ENCODE results near the gene SEC14L5. TPM values are rescaled to one million over a fixed set of nuclear protein-coding genes. Genes with fewer than 3 reads are reported as not detected.

SEC14L5 gene
- total RNA-seq, 5 donors from 2014 or later (not counting 1 experiment from before 2014, with no cell fraction given): 0.05 TPM; not detected in 4

- no peak overlapping the region for H3K27ac ChIP-seq (ENCODE audit: low read length)
- H3K27me3 ChIP-seq (replicated peaks in 1 of 2; ENCODE audit: control insufficient read depth in 2 of 2, extremely low read depth in 1 of 2, insufficient read depth in 2 of 2, low read length in 1 of 2): peaks cover 0 to 32% of the 10 kb centered on the region in 2 experiments
- no peaks in the 10 kb centered on the region for H3K9me3 ChIP-seq
- POLR2A ChIA-PET: no interaction called here
- H3K4me3 ChIP-seq (ENCODE audit: control insufficient read depth in 1 of 2, extremely low read depth in 1 of 2, low read length in 1 of 2): no peak overlapping the region
- Mint-ChIP-seq H3K9me3 (peaks cover 5 to 12% (median 12%) of the 10 kb centered on the region in 3 donors), H3K36me3 (peaks cover 7% of the 10 kb centered on the region), H3K27ac (no peak overlapping the region), H3K4me3 (no peak overlapping the region), H3K27me3 (peaks cover 0 to 5% of the 10 kb centered on the region in 2 donors), H3K4me1 (no peaks in the 10 kb centered on the region)
- CTCF ChIA-PET: no interaction called here
- no peaks in the 10 kb centered on the region for H3K4me1 ChIP-seq (ENCODE audit: control insufficient read depth in 1 of 2, extremely low read depth in 1 of 2, insufficient read depth in 2 of 2, low read length in 2 of 2)
- ATAC-seq (replicated peaks in 1 of 4) (no peak), DNase-seq (no peak)
- H3K36me3 ChIP-seq (ENCODE audit: control insufficient read depth in 2 of 2, extremely low read depth in 1 of 2, insufficient read depth in 1 of 2, low read length in 1 of 2): no peaks in the 10 kb centered on the region
- WGBS (ENCODE audit: insufficient coverage): 66% methylated on average over 5 of the region's 18 CpGs
These were observed 35.3 kb upstream of the SEC14L5 start for GRCh38 chr16:4922721-4923342.

- peaks cover 0 to 5% of the 10 kb centered on the region in 2 donors for H3K27me3 Mint-ChIP-seq
- Histone ChIP-seq H3K4me1 (ENCODE audit: control insufficient read depth in 1 of 2, extremely low read depth in 1 of 2, insufficient read depth in 2 of 2, low read length in 2 of 2) (no peaks in the 10 kb centered on the region), H3K36me3 (ENCODE audit: control insufficient read depth in 2 of 2, extremely low read depth in 1 of 2, insufficient read depth in 1 of 2, low read length in 1 of 2) (no peaks in the 10 kb centered on the region), H3K27ac (ENCODE audit: low read length) (no peak overlapping the region), H3K27me3 (replicated peaks in 1 of 2; ENCODE audit: control insufficient read depth in 2 of 2, extremely low read depth in 1 of 2, insufficient read depth in 2 of 2, low read length in 1 of 2) (peaks cover 0 to 28% of the 10 kb centered on the region in 2 experiments), H3K9me3 (no peaks in the 10 kb centered on the region), H3K4me3 (ENCODE audit: control insufficient read depth in 1 of 2, extremely low read depth in 1 of 2, low read length in 1 of 2) (no peak overlapping the region)
- POLR2A ChIA-PET: no interaction called here
- no peak overlapping the region for H3K4me3 Mint-ChIP-seq
- ATAC-seq (replicated peaks in 1 of 4) (no peak), DNase-seq (no peak)
- 86% methylated on average over 4 of the region's 6 CpGs for WGBS (ENCODE audit: insufficient coverage)
- H3K4me1 Mint-ChIP-seq: no peaks in the 10 kb centered on the region
- CTCF ChIA-PET: no interaction called here
- H3K27ac Mint-ChIP-seq: no peak overlapping the region
- H3K36me3 Mint-ChIP-seq: peaks cover 7% of the 10 kb centered on the region
- H3K9me3 Mint-ChIP-seq: peaks cover 5 to 12% (median 12%) of the 10 kb centered on the region in 3 donors
These were observed 34.3 kb upstream of the SEC14L5 start for GRCh38 chr16:4923853-4924252.

- H3K27ac Mint-ChIP-seq: no peak overlapping the region
- H3K9me3 ChIP-seq: no peaks in the 10 kb centered on the region
- H3K27ac ChIP-seq (ENCODE audit: low read length): no peak overlapping the region
- DNase-seq (no peak), ATAC-seq (replicated peaks in 1 of 4) (no peak)
- ChIA-PET CTCF (no interaction called here), POLR2A (no interaction called here)
- H3K27me3 Mint-ChIP-seq: peaks cover 0 to 5% of the 10 kb centered on the region in 2 donors
- no peak overlapping the region for H3K4me3 Mint-ChIP-seq
- H3K4me1 Mint-ChIP-seq: no peaks in the 10 kb centered on the region
- no peak overlapping the region for H3K4me3 ChIP-seq (ENCODE audit: control insufficient read depth in 1 of 2, extremely low read depth in 1 of 2, low read length in 1 of 2)
- peaks cover 5 to 12% (median 12%) of the 10 kb centered on the region in 3 donors for H3K9me3 Mint-ChIP-seq
- no peaks in the 10 kb centered on the region for H3K4me1 ChIP-seq (ENCODE audit: control insufficient read depth in 1 of 2, extremely low read depth in 1 of 2, insufficient read depth in 2 of 2, low read length in 2 of 2)
- WGBS (ENCODE audit: insufficient coverage): 62% methylated on average over 11 of the region's 12 CpGs
- peaks cover 0 to 25% of the 10 kb centered on the region in 2 experiments for H3K27me3 ChIP-seq (replicated peaks in 1 of 2; ENCODE audit: control insufficient read depth in 2 of 2, extremely low read depth in 1 of 2, insufficient read depth in 2 of 2, low read length in 1 of 2)
- no peaks in the 10 kb centered on the region for H3K36me3 ChIP-seq (ENCODE audit: control insufficient read depth in 2 of 2, extremely low read depth in 1 of 2, insufficient read depth in 1 of 2, low read length in 1 of 2)
- peaks cover 7% of the 10 kb centered on the region for H3K36me3 Mint-ChIP-seq
These were observed 33.4 kb upstream of the SEC14L5 start for GRCh38 chr16:4924593-4925292.

- Histone ChIP-seq H3K4me3 (ENCODE audit: control insufficient read depth in 1 of 2, extremely low read depth in 1 of 2, low read length in 1 of 2) (no peak overlapping the region), H3K27ac (ENCODE audit: low read length) (no peak overlapping the region), H3K4me1 (ENCODE audit: control insufficient read depth in 1 of 2, extremely low read depth in 1 of 2, insufficient read depth in 2 of 2, low read length in 2 of 2) (no peaks in the 10 kb centered on the region), H3K9me3 (no peaks in the 10 kb centered on the region), H3K36me3 (ENCODE audit: control insufficient read depth in 2 of 2, extremely low read depth in 1 of 2, insufficient read depth in 1 of 2, low read length in 1 of 2) (no peaks in the 10 kb centered on the region), H3K27me3 (replicated peaks in 1 of 2; ENCODE audit: control insufficient read depth in 2 of 2, extremely low read depth in 1 of 2, insufficient read depth in 2 of 2, low read length in 1 of 2) (peaks cover 0 to 25% of the 10 kb centered on the region in 2 experiments)
- ATAC-seq (replicated peaks in 1 of 4) (no peak), DNase-seq (no peak)
- H3K36me3 Mint-ChIP-seq: peaks cover 7% of the 10 kb centered on the region
- H3K27me3 Mint-ChIP-seq: peaks cover 0 to 5% of the 10 kb centered on the region in 2 donors
- peaks cover 5 to 12% (median 12%) of the 10 kb centered on the region in 3 donors for H3K9me3 Mint-ChIP-seq
- H3K4me1 Mint-ChIP-seq: no peaks in the 10 kb centered on the region
- POLR2A ChIA-PET: no interaction called here
- WGBS (ENCODE audit: insufficient coverage): no CpG with 5 or more reads among the region's 5 CpGs
- H3K4me3 Mint-ChIP-seq: no peak overlapping the region
- H3K27ac Mint-ChIP-seq: no peak overlapping the region
- CTCF ChIA-PET: no interaction called here
These were observed 32.9 kb upstream of the SEC14L5 start for GRCh38 chr16:4925293-4925607.

- Mint-ChIP-seq H3K36me3 (peaks cover 7% of the 10 kb centered on the region), H3K4me3 (no peak overlapping the region), H3K9me3 (peaks cover 5 to 12% (median 12%) of the 10 kb centered on the region in 3 donors), H3K27me3 (peaks cover 4 to 6% of the 10 kb centered on the region in 2 donors), H3K4me1 (no peaks in the 10 kb centered on the region), H3K27ac (no peak overlapping the region)
- POLR2A ChIA-PET: no interaction called here
- 100% methylated on average over 1 of the region's 5 CpGs for WGBS (ENCODE audit: insufficient coverage)
- H3K4me1 ChIP-seq (ENCODE audit: control insufficient read depth in 1 of 2, extremely low read depth in 1 of 2, insufficient read depth in 2 of 2, low read length in 2 of 2): no peaks in the 10 kb centered on the region
- H3K36me3 ChIP-seq (ENCODE audit: control insufficient read depth in 2 of 2, extremely low read depth in 1 of 2, insufficient read depth in 1 of 2, low read length in 1 of 2): no peaks in the 10 kb centered on the region
- no peak overlapping the region for H3K27ac ChIP-seq (ENCODE audit: low read length)
- no peak for DNase-seq
- no peak overlapping the region for H3K4me3 ChIP-seq (ENCODE audit: control insufficient read depth in 1 of 2, extremely low read depth in 1 of 2, low read length in 1 of 2)
- CTCF ChIA-PET: no interaction called here
- no peaks in the 10 kb centered on the region for H3K9me3 ChIP-seq
- no peak for ATAC-seq (replicated peaks in 1 of 4)
- H3K27me3 ChIP-seq (replicated peaks in 1 of 2; ENCODE audit: control insufficient read depth in 2 of 2, extremely low read depth in 1 of 2, insufficient read depth in 2 of 2, low read length in 1 of 2): peaks cover 0 to 25% of the 10 kb centered on the region in 2 experiments
These were observed 32.3 kb upstream of the SEC14L5 start for GRCh38 chr16:4925791-4926190.

GRCh38 chr16:4926928-4927327 is 31.2 kb upstream of the SEC14L5 start:
- no CpG with 5 or more reads among the region's 2 CpGs for WGBS (ENCODE audit: insufficient coverage)
- H3K27ac Mint-ChIP-seq: no peak overlapping the region
- POLR2A ChIA-PET: no interaction called here
- Histone ChIP-seq H3K4me3 (ENCODE audit: control insufficient read depth in 1 of 2, extremely low read depth in 1 of 2, low read length in 1 of 2) (no peak overlapping the region), H3K27ac (ENCODE audit: low read length) (no peak overlapping the region), H3K9me3 (no peaks in the 10 kb centered on the region), H3K27me3 (replicated peaks in 1 of 2; ENCODE audit: control insufficient read depth in 2 of 2, extremely low read depth in 1 of 2, insufficient read depth in 2 of 2, low read length in 1 of 2) (peaks cover 0 to 24% of the 10 kb centered on the region in 2 experiments), H3K36me3 (ENCODE audit: control insufficient read depth in 2 of 2, extremely low read depth in 1 of 2, insufficient read depth in 1 of 2, low read length in 1 of 2) (no peaks in the 10 kb centered on the region), H3K4me1 (ENCODE audit: control insufficient read depth in 1 of 2, extremely low read depth in 1 of 2, insufficient read depth in 2 of 2, low read length in 2 of 2) (no peaks in the 10 kb centered on the region)
- no peaks in the 10 kb centered on the region for H3K4me1 Mint-ChIP-seq
- ATAC-seq (replicated peaks in 1 of 4) (no peak), DNase-seq (no peak)
- peaks cover 6 to 7% of the 10 kb centered on the region in 2 donors for H3K27me3 Mint-ChIP-seq
- CTCF ChIA-PET: interaction anchor here in 1 of 2 donors (0.7 kb wide), 2 partner anchors 12 to 1070 kb away, joined by 4 to 6 read pairs; no protein-coding TSS in a partner anchor
- no peak overlapping the region for H3K4me3 Mint-ChIP-seq
- H3K9me3 Mint-ChIP-seq: peaks cover 5 to 12% (median 12%) of the 10 kb centered on the region in 3 donors
- peaks cover 7% of the 10 kb centered on the region for H3K36me3 Mint-ChIP-seq

Data from T-cell (primary cell).